Stomach smooth muscle (tissue), 2 donors: ENCODE data around the gene ARHGEF11.

Experiments used
- H3K27ac ChIP-seq: one replicate; pipeline ENCODE4 v1.7.0; 2013; ENCODE audit warnings: mild to moderate bottlenecking, low read length, inconsistent platforms
- H3K27me3 ChIP-seq, 2 donors: one replicate each; pipeline ENCODE4 v1.7.0; 2013; ENCODE audit warnings: low read length in 2 of 2; ENCODE audit not compliant: insufficient read depth in 2 of 2, control insufficient read depth in 1 of 2
- H3K36me3 ChIP-seq, 2 donors: one replicate each; pipeline ENCODE4 v1.7.0; 2013; ENCODE audit warnings: low read length in 2 of 2; ENCODE audit not compliant: control insufficient read depth in 2 of 2, insufficient read depth in 2 of 2
- H3K4me1 ChIP-seq: one replicate; pipeline ENCODE4 v1.7.0; 2013; ENCODE audit warnings: low read length; ENCODE audit not compliant: control insufficient read depth, insufficient read depth
- H3K4me3 ChIP-seq, 2 donors: one replicate each; pipeline ENCODE4 v1.7.0; 2013; ENCODE audit warnings: low read length in 2 of 2
- H3K9ac ChIP-seq, 2 donors: one replicate each; pipeline ENCODE4 v1.7.0; 2013; ENCODE audit warnings: low read length in 2 of 2, mild to moderate bottlenecking in 1 of 2
- H3K9me3 ChIP-seq, 2 donors: one replicate each; pipeline ENCODE4 v1.7.0; 2013; ENCODE audit warnings: low read length in 2 of 2; ENCODE audit not compliant: control insufficient read depth in 2 of 2
- donor health status: healthy.
- donor health status: Pancreatic carcinoma.

The ARHGEF11 gene

GRCh38 chr1:157001304-157001703, 44.2 kb downstream of the ARHGEF11 start:
- Histone ChIP-seq H3K27me3 (no peaks in the 10 kb centered on the region), H3K4me3 (no peak overlapping the region), H3K9ac (no peak overlapping the region), H3K27ac (no peak overlapping the region), H3K36me3 (no peaks in the 10 kb centered on the region), H3K9me3 (no peaks in the 10 kb centered on the region), H3K4me1 (peaks cover 3% of the 10 kb centered on the region)

- no peaks in the 10 kb centered on the region for H3K9me3 ChIP-seq
These were observed 44.9 kb downstream of the ARHGEF11 start for GRCh38 chr1:157000686-157001085.

GRCh38 chr1:156999596-157000320, 45.8 kb downstream of the ARHGEF11 start:
- Histone ChIP-seq H3K36me3 (no peaks in the 10 kb centered on the region), H3K4me3 (no peak overlapping the region), H3K9ac (no peak overlapping the region), H3K4me1 (peaks cover 5% of the 10 kb centered on the region), H3K9me3 (no peaks in the 10 kb centered on the region), H3K27ac (no peak overlapping the region), H3K27me3 (no peaks in the 10 kb centered on the region)

More at GRCh38 chr1:157000686-157001085, 44.9 kb downstream of the ARHGEF11 start:
- peaks cover 3% of the 10 kb centered on the region for H3K4me1 ChIP-seq
- no peak overlapping the region for H3K4me3 ChIP-seq
- no peaks in the 10 kb centered on the region for H3K27me3 ChIP-seq
- no peak overlapping the region for H3K27ac ChIP-seq
- H3K36me3 ChIP-seq, result no peaks in the 10 kb centered on the region
- no peak overlapping the region for H3K9ac ChIP-seq

GRCh38 chr1:156998840-156999500, 46.6 kb downstream of the ARHGEF11 start:
- Histone ChIP-seq H3K27me3 (no peaks in the 10 kb centered on the region), H3K4me3 (no peak overlapping the region), H3K9me3 (no peaks in the 10 kb centered on the region), H3K9ac (no peak overlapping the region), H3K27ac (no peak overlapping the region), H3K36me3 (no peaks in the 10 kb centered on the region), H3K4me1 (peaks cover 8% of the 10 kb centered on the region)

GRCh38 chr1:156998301-156998700, 47.2 kb downstream of the ARHGEF11 start:
- Histone ChIP-seq H3K27ac (no peak overlapping the region), H3K27me3 (no peaks in the 10 kb centered on the region), H3K9me3 (no peaks in the 10 kb centered on the region), H3K9ac (no peak overlapping the region), H3K36me3 (no peaks in the 10 kb centered on the region), H3K4me1 (peaks cover 8% of the 10 kb centered on the region), H3K4me3 (no peak overlapping the region)

GRCh38 chr1:156995412-156995811, 50.1 kb downstream of the ARHGEF11 start:
- peaks cover 4% of the 10 kb centered on the region for H3K4me1 ChIP-seq
- H3K9ac ChIP-seq, result no peak overlapping the region
- no peaks in the 10 kb centered on the region for H3K9me3 ChIP-seq
- peaks cover 0 to 4% of the 10 kb centered on the region in 2 donors for H3K36me3 ChIP-seq
- no peak overlapping the region for H3K4me3 ChIP-seq
- H3K27me3 ChIP-seq, result no peaks in the 10 kb centered on the region
- no peak overlapping the region for H3K27ac ChIP-seq

- H3K4me1 ChIP-seq, result peaks cover 4% of the 10 kb centered on the region
- peaks cover 0 to 4% of the 10 kb centered on the region in 2 donors for H3K36me3 ChIP-seq
- H3K9ac ChIP-seq, result no peak overlapping the region
- H3K27me3 ChIP-seq, result no peaks in the 10 kb centered on the region
- no peak overlapping the region for H3K27ac ChIP-seq
- H3K9me3 ChIP-seq, result no peaks in the 10 kb centered on the region
- no peak overlapping the region for H3K4me3 ChIP-seq
These were observed 51.3 kb downstream of the ARHGEF11 start for GRCh38 chr1:156994277-156994676.

GRCh38 chr1:156993426-156994147, 52.0 kb downstream of the ARHGEF11 start:
- Histone ChIP-seq H3K9me3 (no peaks in the 10 kb centered on the region), H3K27ac (no peak overlapping the region), H3K4me3 (no peak overlapping the region)

GRCh38 chr1:156992215-156992614, 53.3 kb downstream of the ARHGEF11 start:
- H3K27me3 ChIP-seq, result no peaks in the 10 kb centered on the region
- peaks cover 0 to 4% of the 10 kb centered on the region in 2 donors for H3K36me3 ChIP-seq
- H3K4me1 ChIP-seq, result peaks cover 4% of the 10 kb centered on the region
- H3K27ac ChIP-seq, result no peak overlapping the region
- H3K9me3 ChIP-seq, result no peaks in the 10 kb centered on the region
- H3K4me3 ChIP-seq, result no peak overlapping the region
- no peak overlapping the region for H3K9ac ChIP-seq

More at GRCh38 chr1:156993426-156994147, 52.0 kb downstream of the ARHGEF11 start:
- no peak overlapping the region for H3K9ac ChIP-seq
- H3K27me3 ChIP-seq, result no peaks in the 10 kb centered on the region
- H3K36me3 ChIP-seq, result peaks cover 0 to 4% of the 10 kb centered on the region in 2 donors
- H3K4me1 ChIP-seq, result peaks cover 4% of the 10 kb centered on the region

- H3K9ac ChIP-seq, result no peak overlapping the region
- no peak overlapping the region for H3K27ac ChIP-seq
- no peaks in the 10 kb centered on the region for H3K4me1 ChIP-seq
- H3K27me3 ChIP-seq, result no peaks in the 10 kb centered on the region
- peaks cover 8 to 29% of the 10 kb centered on the region in 2 donors for H3K36me3 ChIP-seq
- H3K9me3 ChIP-seq, result no peaks in the 10 kb centered on the region
- no peak overlapping the region for H3K4me3 ChIP-seq
These were observed 57.8 kb downstream of the ARHGEF11 start for GRCh38 chr1:156987715-156988114.
